SK-N-SH treated with all-trans-retinoic acid at 6 μM for 48 hours (cell line): ENCODE results near the gene SLC7A8.

Experiments
- ARNTL ChIP-seq: fragments of 450-650 bp; formaldehyde crosslinking; IDR thresholded peaks from 2 replicates; pipeline ENCODE4 v1.5.0; 2020; ENCODE audit warnings: low read depth, mild to moderate bottlenecking, moderate library complexity, borderline replicate concordance
- ISL1 ChIP-seq: fragments of 250-450 bp; sonication (Bioruptor Pico); IDR thresholded peaks from 2 replicates; pipeline ENCODE4 v2.1.2; 2022; ENCODE audit warnings: mild to moderate bottlenecking, moderate library complexity
- RARB ChIP-seq: fragments of 250-450 bp; sonication (Bioruptor Pico); IDR thresholded peaks from 2 replicates; pipeline ENCODE4 v1.8.0; 2021; ENCODE audit warnings: mild to moderate bottlenecking, moderate library complexity
- SNAI2 ChIP-seq: fragments of 250-450 bp; sonication (Bioruptor Pico); IDR thresholded peaks from 2 replicates; pipeline ENCODE4 v1.5.0; 2020; ENCODE audit warnings: mild to moderate bottlenecking, moderate library complexity
- TOX ChIP-seq: fragments of 250-450 bp; sonication (Bioruptor Pico); IDR thresholded peaks from 2 replicates; pipeline ENCODE4 v1.8.0; 2021; ENCODE audit warnings: mild to moderate bottlenecking, moderate library complexity, borderline replicate concordance
- ZFP3 ChIP-seq: fragments of 250-450 bp; sonication (Bioruptor Pico); IDR thresholded peaks from 2 replicates; pipeline ENCODE4 v1.5.0; 2020; ENCODE audit warnings: mild to moderate bottlenecking, moderate library complexity
- ZFP30 ChIP-seq: fragments of 450-650 bp; formaldehyde crosslinking; IDR thresholded peaks from 2 replicates; pipeline ENCODE4 v1.5.0; 2022; ENCODE audit warnings: mild to moderate bottlenecking, moderate library complexity
- ZNF565 ChIP-seq: fragments of 450-650 bp; formaldehyde crosslinking; conservative IDR thresholded peaks from 2 replicates; pipeline ENCODE4 v1.5.0; 2020; ENCODE audit warnings: low read depth, mild to moderate bottlenecking, moderate library complexity
- ZNF70 ChIP-seq: fragments of 450-650 bp; formaldehyde crosslinking; IDR thresholded peaks from 2 replicates; pipeline ENCODE4 v1.5.0; 2020; ENCODE audit warnings: mild to moderate bottlenecking, moderate library complexity
- TF ChIP-seq, protein P1 (sequence below): fragments of 250-450 bp; sonication (Bioruptor Pico); IDR thresholded peaks from 2 replicates; pipeline ENCODE4 v1.5.1; 2020; ENCODE audit warnings: low read depth, mild to moderate bottlenecking, moderate library complexity
- TF ChIP-seq, protein P2 (sequence below): fragments of 250-450 bp; sonication (Bioruptor Pico); IDR thresholded peaks from 2 replicates; pipeline ENCODE4 v1.8.0; 2020; ENCODE audit warnings: mild to moderate bottlenecking, moderate library complexity, borderline replicate concordance
- TF ChIP-seq, protein P3 (sequence below): fragments of 250-450 bp; sonication (Bioruptor Pico); IDR thresholded peaks from 2 replicates; pipeline ENCODE4 v1.5.0; 2020; ENCODE audit warnings: mild to moderate bottlenecking, moderate library complexity

DNA sequence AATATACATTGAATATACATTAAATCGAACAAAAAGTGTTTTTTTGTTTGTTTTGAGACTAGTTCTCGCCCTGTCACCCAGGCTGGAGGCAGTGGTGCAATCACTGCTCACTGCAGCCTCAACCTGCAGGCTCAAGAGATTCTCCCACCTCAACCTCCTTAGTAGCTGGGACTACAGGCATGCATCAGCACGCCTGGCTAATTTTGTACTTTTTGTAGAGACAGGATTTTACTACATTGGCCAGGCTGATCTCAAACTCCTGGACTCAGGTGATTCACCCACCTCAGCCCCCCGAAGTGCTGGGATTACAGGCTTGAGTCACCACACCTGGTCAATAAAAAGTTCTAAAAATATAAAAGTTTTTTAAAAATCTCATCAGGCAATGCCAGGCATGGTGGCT is 44.1 kb upstream of the SLC7A8 start:
- TF ChIP-seq, protein P1, sequence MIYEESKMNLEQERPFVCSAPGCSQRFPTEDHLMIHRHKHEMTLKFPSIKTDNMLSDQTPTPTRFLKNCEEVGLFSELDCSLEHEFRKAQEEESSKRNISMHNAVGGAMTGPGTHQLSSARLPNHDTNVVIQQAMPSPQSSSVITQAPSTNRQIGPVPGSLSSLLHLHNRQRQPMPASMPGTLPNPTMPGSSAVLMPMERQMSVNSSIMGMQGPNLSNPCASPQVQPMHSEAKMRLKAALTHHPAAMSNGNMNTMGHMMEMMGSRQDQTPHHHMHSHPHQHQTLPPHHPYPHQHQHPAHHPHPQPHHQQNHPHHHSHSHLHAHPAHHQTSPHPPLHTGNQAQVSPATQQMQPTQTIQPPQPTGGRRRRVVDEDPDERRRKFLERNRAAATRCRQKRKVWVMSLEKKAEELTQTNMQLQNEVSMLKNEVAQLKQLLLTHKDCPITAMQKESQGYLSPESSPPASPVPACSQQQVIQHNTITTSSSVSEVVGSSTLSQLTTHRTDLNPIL (CRISPR knock-in tag) = no peak
- no peak for TF ChIP-seq ISL1
- TF ChIP-seq RARB (CRISPR knock-in tag) = no peak
- no peak for TF ChIP-seq ARNTL (CRISPR knock-in tag)
- TF ChIP-seq TOX (CRISPR knock-in tag) = no peak
- TF ChIP-seq, protein P2, sequence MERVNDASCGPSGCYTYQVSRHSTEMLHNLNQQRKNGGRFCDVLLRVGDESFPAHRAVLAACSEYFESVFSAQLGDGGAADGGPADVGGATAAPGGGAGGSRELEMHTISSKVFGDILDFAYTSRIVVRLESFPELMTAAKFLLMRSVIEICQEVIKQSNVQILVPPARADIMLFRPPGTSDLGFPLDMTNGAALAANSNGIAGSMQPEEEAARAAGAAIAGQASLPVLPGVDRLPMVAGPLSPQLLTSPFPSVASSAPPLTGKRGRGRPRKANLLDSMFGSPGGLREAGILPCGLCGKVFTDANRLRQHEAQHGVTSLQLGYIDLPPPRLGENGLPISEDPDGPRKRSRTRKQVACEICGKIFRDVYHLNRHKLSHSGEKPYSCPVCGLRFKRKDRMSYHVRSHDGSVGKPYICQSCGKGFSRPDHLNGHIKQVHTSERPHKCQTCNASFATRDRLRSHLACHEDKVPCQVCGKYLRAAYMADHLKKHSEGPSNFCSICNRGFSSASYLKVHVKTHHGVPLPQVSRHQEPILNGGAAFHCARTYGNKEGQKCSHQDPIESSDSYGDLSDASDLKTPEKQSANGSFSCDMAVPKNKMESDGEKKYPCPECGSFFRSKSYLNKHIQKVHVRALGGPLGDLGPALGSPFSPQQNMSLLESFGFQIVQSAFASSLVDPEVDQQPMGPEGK = no peak
- TF ChIP-seq ZNF565 (CRISPR knock-in tag) = no peak
- TF ChIP-seq SNAI2 (CRISPR knock-in tag) = no peak
- TF ChIP-seq, protein P3, sequence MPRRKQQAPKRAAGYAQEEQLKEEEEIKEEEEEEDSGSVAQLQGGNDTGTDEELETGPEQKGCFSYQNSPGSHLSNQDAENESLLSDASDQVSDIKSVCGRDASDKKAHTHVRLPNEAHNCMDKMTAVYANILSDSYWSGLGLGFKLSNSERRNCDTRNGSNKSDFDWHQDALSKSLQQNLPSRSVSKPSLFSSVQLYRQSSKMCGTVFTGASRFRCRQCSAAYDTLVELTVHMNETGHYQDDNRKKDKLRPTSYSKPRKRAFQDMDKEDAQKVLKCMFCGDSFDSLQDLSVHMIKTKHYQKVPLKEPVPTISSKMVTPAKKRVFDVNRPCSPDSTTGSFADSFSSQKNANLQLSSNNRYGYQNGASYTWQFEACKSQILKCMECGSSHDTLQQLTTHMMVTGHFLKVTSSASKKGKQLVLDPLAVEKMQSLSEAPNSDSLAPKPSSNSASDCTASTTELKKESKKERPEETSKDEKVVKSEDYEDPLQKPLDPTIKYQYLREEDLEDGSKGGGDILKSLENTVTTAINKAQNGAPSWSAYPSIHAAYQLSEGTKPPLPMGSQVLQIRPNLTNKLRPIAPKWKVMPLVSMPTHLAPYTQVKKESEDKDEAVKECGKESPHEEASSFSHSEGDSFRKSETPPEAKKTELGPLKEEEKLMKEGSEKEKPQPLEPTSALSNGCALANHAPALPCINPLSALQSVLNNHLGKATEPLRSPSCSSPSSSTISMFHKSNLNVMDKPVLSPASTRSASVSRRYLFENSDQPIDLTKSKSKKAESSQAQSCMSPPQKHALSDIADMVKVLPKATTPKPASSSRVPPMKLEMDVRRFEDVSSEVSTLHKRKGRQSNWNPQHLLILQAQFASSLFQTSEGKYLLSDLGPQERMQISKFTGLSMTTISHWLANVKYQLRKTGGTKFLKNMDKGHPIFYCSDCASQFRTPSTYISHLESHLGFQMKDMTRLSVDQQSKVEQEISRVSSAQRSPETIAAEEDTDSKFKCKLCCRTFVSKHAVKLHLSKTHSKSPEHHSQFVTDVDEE (CRISPR knock-in tag) = no peak
- TF ChIP-seq ZFP30 (CRISPR knock-in tag) = no peak
- no peak for TF ChIP-seq ZFP3 (CRISPR knock-in tag)
- no peak for TF ChIP-seq ZNF70
